ENCODE results near the gene PHAX. TPM values are rescaled to one million over a fixed set of nuclear protein-coding genes. Genes with fewer than 3 reads are reported as not detected.

Gene PHAX
- total and polyA plus RNA-seq, 2 donors from 2014 or later, result 23.7 to 33.3 TPM

- intact Hi-C loops (cut with DNase I), result no loop called here
- peaks cover 4 to 22% (median 4%) of the 10 kb centered on the region in 3 donors for H3K36me3 ChIP-seq (ENCODE audit: control insufficient read depth in 2 of 3, insufficient read depth in 3 of 3, low read length in 3 of 3)
- FAIRE-seq, result no peak
Observed at GRCh38 chr5:126605525-126605924, 4.8 kb downstream of the PHAX start.

GRCh38 chr5:126610160-126610559 lies 9.4 kb downstream of the PHAX start:
- H3K4me1 ChIP-seq (ENCODE audit: control insufficient read depth in 2 of 3, insufficient read depth in 2 of 3, low read depth in 1 of 3, low read length in 3 of 3), result no peaks in the 10 kb centered on the region
- intact Hi-C loops (cut with DNase I), result no loop called here
- FAIRE-seq, result no peak
- H3K9ac ChIP-seq (ENCODE audit: low read length in 3 of 3), result no peak overlapping the region
- no peak for DNase-seq
- H3K9me3 ChIP-seq (ENCODE audit: control insufficient read depth in 2 of 3, insufficient read depth in 1 of 3, low read length in 3 of 3), result no peaks in the 10 kb centered on the region
- TF ChIP-seq CTCF (IDR thresholded peaks at IDR 0.05; ENCODE audit: borderline replicate concordance, extremely low read depth, insufficient read depth), result no peak
- H3K27ac ChIP-seq (ENCODE audit: low read depth in 2 of 2, low read length in 2 of 2), result no peak overlapping the region
- H3K27me3 ChIP-seq (ENCODE audit: control insufficient read depth, insufficient read depth, low read length), result no peaks in the 10 kb centered on the region
- no peak overlapping the region for H3K4me3 ChIP-seq (ENCODE audit: low read length in 3 of 3)
- peaks cover 0 to 20% (median 2%) of the 10 kb centered on the region in 3 donors for H3K36me3 ChIP-seq (ENCODE audit: control insufficient read depth in 2 of 3, insufficient read depth in 3 of 3, low read length in 3 of 3)

More at GRCh38 chr5:126605525-126605924, 4.8 kb downstream of the PHAX start:
- Histone ChIP-seq H3K27me3 (ENCODE audit: control insufficient read depth, insufficient read depth, low read length) (no peaks in the 10 kb centered on the region), H3K9me3 (ENCODE audit: control insufficient read depth in 2 of 3, insufficient read depth in 1 of 3, low read length in 3 of 3) (no peaks in the 10 kb centered on the region), H3K4me3 (ENCODE audit: low read length in 3 of 3) (no peak overlapping the region), H3K9ac (ENCODE audit: low read length in 3 of 3) (no peak overlapping the region), H3K27ac (ENCODE audit: low read depth in 2 of 2, low read length in 2 of 2) (no peak overlapping the region), H3K4me1 (ENCODE audit: control insufficient read depth in 2 of 3, insufficient read depth in 2 of 3, low read depth in 1 of 3, low read length in 3 of 3) (peaks cover 0 to 8% (median 5%) of the 10 kb centered on the region in 3 donors)
- no peak for TF ChIP-seq CTCF (IDR thresholded peaks at IDR 0.05; ENCODE audit: borderline replicate concordance, extremely low read depth, insufficient read depth)
- no peak for DNase-seq

DNA sequence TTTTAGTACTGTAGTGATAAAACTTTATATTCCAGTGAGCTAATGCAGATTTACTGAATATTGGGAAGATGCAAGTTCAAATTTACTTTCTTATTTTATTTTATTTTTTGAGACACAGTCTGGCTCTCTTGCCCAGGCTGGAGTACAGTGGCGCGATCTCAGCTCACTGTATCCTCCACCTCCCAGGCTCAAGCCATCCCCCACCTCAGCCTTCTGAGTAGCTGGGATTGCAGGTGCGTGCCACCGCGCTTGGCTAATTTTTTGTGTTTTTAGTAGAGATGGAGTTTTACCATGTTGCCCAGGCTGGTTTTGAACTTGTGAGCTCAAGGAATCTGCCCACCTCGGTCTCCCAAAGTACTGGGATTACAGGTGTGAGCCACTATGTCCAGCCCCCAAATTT lies 9.9 kb downstream of the PHAX start:
- TF ChIP-seq CTCF (IDR thresholded peaks at IDR 0.05; ENCODE audit: borderline replicate concordance, extremely low read depth, insufficient read depth), result no peak
- DNase-seq, result no peak
- Histone ChIP-seq H3K27ac (ENCODE audit: low read depth in 2 of 2, low read length in 2 of 2) (no peak overlapping the region), H3K27me3 (ENCODE audit: control insufficient read depth, insufficient read depth, low read length) (no peaks in the 10 kb centered on the region), H3K4me1 (ENCODE audit: control insufficient read depth in 2 of 3, insufficient read depth in 2 of 3, low read depth in 1 of 3, low read length in 3 of 3) (no peaks in the 10 kb centered on the region), H3K9me3 (ENCODE audit: control insufficient read depth in 2 of 3, insufficient read depth in 1 of 3, low read length in 3 of 3) (no peaks in the 10 kb centered on the region), H3K4me3 (ENCODE audit: low read length in 3 of 3) (no peak overlapping the region), H3K9ac (ENCODE audit: low read length in 3 of 3) (no peak overlapping the region), H3K36me3 (ENCODE audit: control insufficient read depth in 2 of 3, insufficient read depth in 3 of 3, low read length in 3 of 3) (peaks cover 0 to 23% (median 2%) of the 10 kb centered on the region in 3 donors)
- intact Hi-C loops (cut with DNase I), result no loop called here
- no peak for FAIRE-seq
